Measurements from ENCODE around the gene PLCB1. TPM values are rescaled to one million over a fixed set of nuclear protein-coding genes. Genes with fewer than 3 reads are reported as not detected.
"Not testable (repeated sequence)": the region's sequence is repeated elsewhere in the genome, so short reads cannot be mapped to it uniquely, and the experiment has no call there.

Gene PLCB1
- total RNA-seq, 1 donor: 46.5 TPM

- TF ChIP-seq CTCF (IDR thresholded peaks at IDR 0.05; ENCODE audit: insufficient read depth, low read length): peak; percentile 70
- no peak overlapping the region for H3K4me3 ChIP-seq (ENCODE audit: low read depth, low read length)
- peak; percentile 94 for DNase-seq (ENCODE audit: low read depth)
These were observed 322.2 kb downstream of the PLCB1 start for GRCh38 chr20:8454137-8454712.

GRCh38 chr20:8456765-8457164, 324.7 kb downstream of the PLCB1 start:
- H3K4me3 ChIP-seq (ENCODE audit: low read depth, low read length): no peak overlapping the region
- no peak for TF ChIP-seq CTCF (IDR thresholded peaks at IDR 0.05; ENCODE audit: insufficient read depth, low read length)
- no peak for DNase-seq (ENCODE audit: low read depth)

- TF ChIP-seq CTCF (IDR thresholded peaks at IDR 0.05; ENCODE audit: insufficient read depth, low read length): no peak
- no peak for DNase-seq (ENCODE audit: low read depth)
- H3K4me3 ChIP-seq (ENCODE audit: low read depth, low read length): no peak overlapping the region
These were observed 325.9 kb downstream of the PLCB1 start for GRCh38 chr20:8457978-8458377.

- no peak for TF ChIP-seq CTCF (IDR thresholded peaks at IDR 0.05; ENCODE audit: insufficient read depth, low read length)
- no peak overlapping the region for H3K4me3 ChIP-seq (ENCODE audit: low read depth, low read length)
- no peak for DNase-seq (ENCODE audit: low read depth)
These were observed 329.1 kb downstream of the PLCB1 start for GRCh38 chr20:8461186-8461585.

GRCh38 chr20:8464368-8464767, 332.3 kb downstream of the PLCB1 start:
- DNase-seq (ENCODE audit: low read depth): peak; percentile 46
- TF ChIP-seq CTCF (IDR thresholded peaks at IDR 0.05; ENCODE audit: insufficient read depth, low read length): no peak
- no peak overlapping the region for H3K4me3 ChIP-seq (ENCODE audit: low read depth, low read length)

GRCh38 chr20:8466781-8467180, 334.7 kb downstream of the PLCB1 start:
- peak; percentile 40 for DNase-seq (ENCODE audit: low read depth)
- H3K4me3 ChIP-seq (ENCODE audit: low read depth, low read length): not testable (repeated sequence)

GRCh38 chr20:8470156-8470555, 338.1 kb downstream of the PLCB1 start:
- no peak overlapping the region for H3K4me3 ChIP-seq (ENCODE audit: low read depth, low read length)
- DNase-seq (ENCODE audit: low read depth): no peak
- no peak for TF ChIP-seq CTCF (IDR thresholded peaks at IDR 0.05; ENCODE audit: insufficient read depth, low read length)
